Suprapubic skin (tissue), 4 donors: ENCODE measurements around the gene GFOD2.

Experiments used
- CTCF ChIP-seq, 2 donors: fragments of 200-600 bp in 1 of 2; fragments of 450-650 bp in 1 of 2; sonication (generic) in 1 of 2; IDR thresholded peaks; one replicate each; pipeline ENCODE4 v1.5.1; 2016 to 2019; ENCODE audit warnings: antibody characterized with exemption in 2 of 2, mild to moderate bottlenecking in 1 of 2, moderate library complexity in 1 of 2
- EP300 ChIP-seq: sonication (generic); formaldehyde crosslinking; IDR thresholded peaks from one replicate; pipeline ENCODE4 v1.6.1; 2017; ENCODE audit warnings: antibody characterized with exemption
- POLR2A ChIP-seq, 2 donors: fragments of 450-650 bp; IDR thresholded peaks; one replicate each; pipeline ENCODE4 v1.6.1; 2017; ENCODE audit warnings: antibody characterized with exemption in 2 of 2, mild to moderate bottlenecking in 2 of 2, moderate library complexity in 2 of 2
- POLR2AphosphoS5 ChIP-seq, 3 donors: sonication (generic); formaldehyde crosslinking; IDR thresholded peaks; one replicate each; pipeline ENCODE4 v1.6.1; 2017; ENCODE audit warnings: antibody characterized with exemption in 3 of 3

- no peak for TF ChIP-seq POLR2AphosphoS5 (IDR thresholded peaks at IDR 0.05)
- no peak for TF ChIP-seq CTCF (IDR thresholded peaks at IDR 0.05)
- no peak for TF ChIP-seq POLR2A (IDR thresholded peaks at IDR 0.05)
- no peak for TF ChIP-seq EP300
These were observed 15.0 kb downstream of the GFOD2 start for GRCh38 chr16:67704110-67704509.
